Tibial nerve (tissue), 4 donors: ENCODE data around the gene CRTC3. TPM values are rescaled to one million over a fixed set of nuclear protein-coding genes. Genes with fewer than 3 reads are reported as not detected.

Source experiments
- DNase-seq, 2 donors: peaks; one replicate each; pipeline ENCODE4 v3.0.0-alpha.2; 2019; ENCODE audit warnings: low spot score in 2 of 2
- H3K27ac ChIP-seq, 4 donors: fragments of 200-600 bp; sonication (generic) in 3 of 4; one replicate each; pipeline ENCODE4 v1.5.1; 2017 to 2019; ENCODE audit warnings: mild to moderate bottlenecking in 1 of 4
- H3K27me3 ChIP-seq, 2 donors: fragments of 200-600 bp; sonication (generic) in 1 of 2; one replicate each; pipeline versions ENCODE4 v1.5.1 to v1.6.0; 2017 to 2019
- H3K36me3 ChIP-seq, 3 donors: fragments of 200-600 bp; sonication (generic); one replicate each; pipeline ENCODE4 v1.5.1; 2018 to 2019
- H3K4me1 ChIP-seq, 4 donors: fragments of 200-600 bp; sonication (generic) in 3 of 4; one replicate each; pipeline ENCODE4 v1.5.1; 2017 to 2019
- H3K4me3 ChIP-seq, 4 donors: fragments of 200-600 bp; sonication (generic) in 3 of 4; one replicate each; pipeline ENCODE4 v1.5.1; 2017 to 2019; ENCODE audit warnings: mild to moderate bottlenecking in 1 of 4, moderate library complexity in 1 of 4
- H3K9me3 ChIP-seq, 4 donors: fragments of 200-600 bp; sonication (generic) in 3 of 4; one replicate each; pipeline ENCODE4 v1.5.1; 2017 to 2019
- CTCF ChIP-seq, 5 experiments: fragments of 200-600 bp in 3 of 5; fragments of 450-650 bp in 2 of 5; sonication (generic) in 3 of 5; IDR thresholded peaks; one replicate each; pipeline ENCODE4 v1.5.1; 2016 to 2019; ENCODE audit warnings: antibody characterized with exemption in 5 of 5, mild to moderate bottlenecking in 3 of 5, moderate library complexity in 2 of 5
- EP300 ChIP-seq, 2 donors: sonication (generic); formaldehyde crosslinking; IDR thresholded peaks; one replicate each; pipeline ENCODE4 v1.6.1; 2017; ENCODE audit warnings: antibody characterized with exemption in 2 of 2, mild to moderate bottlenecking in 1 of 2
- POLR2A ChIP-seq, 2 donors: fragments of 450-650 bp; IDR thresholded peaks; one replicate each; pipeline ENCODE4 v1.6.1; 2017; ENCODE audit warnings: antibody characterized with exemption in 2 of 2, mild to moderate bottlenecking in 2 of 2, moderate library complexity in 2 of 2
- WGBS, 2 donors: methylation state at CpG; one replicate each; pipeline ENCODE4 v1.1.5; 2018; 5-methylcytosine and 5-hydroxymethylcytosine counted together
- total RNA-seq, 4 donors: library from RNA; depleted of rRNA; stranded (reverse); fragments of >200 nt; gene quantifications; one replicate each; pipeline ENCODE4 v1.1.0, GENCODE V29; 2016

CRTC3 gene
- total RNA-seq, 4 donors from 2014 or later, result 52.7 to 63.7 (median 60.6) TPM

GRCh38 chr15:90641581-90642463 lies 112.1 kb downstream of the CRTC3 start:
- Histone ChIP-seq H3K27ac (no peak overlapping the region), H3K27me3 (no peaks in the 10 kb centered on the region), H3K36me3 (peaks cover 10 to 69% (median 15%) of the 10 kb centered on the region in 3 donors), H3K4me1 (no peaks in the 10 kb centered on the region), H3K4me3 (no peak overlapping the region), H3K9me3 (peaks cover 0 to 6% (median 0%) of the 10 kb centered on the region in 4 donors)
- WGBS, 2 donors, result 82 to 89% methylated on average over 16 of the region's 16 CpGs
- DNase-seq, result no peak
- TF ChIP-seq CTCF (IDR thresholded peaks at IDR 0.05) (no peak), POLR2A (IDR thresholded peaks at IDR 0.05) (no peak), EP300 (IDR thresholded peaks at IDR 0.05) (no peak)

DNA sequence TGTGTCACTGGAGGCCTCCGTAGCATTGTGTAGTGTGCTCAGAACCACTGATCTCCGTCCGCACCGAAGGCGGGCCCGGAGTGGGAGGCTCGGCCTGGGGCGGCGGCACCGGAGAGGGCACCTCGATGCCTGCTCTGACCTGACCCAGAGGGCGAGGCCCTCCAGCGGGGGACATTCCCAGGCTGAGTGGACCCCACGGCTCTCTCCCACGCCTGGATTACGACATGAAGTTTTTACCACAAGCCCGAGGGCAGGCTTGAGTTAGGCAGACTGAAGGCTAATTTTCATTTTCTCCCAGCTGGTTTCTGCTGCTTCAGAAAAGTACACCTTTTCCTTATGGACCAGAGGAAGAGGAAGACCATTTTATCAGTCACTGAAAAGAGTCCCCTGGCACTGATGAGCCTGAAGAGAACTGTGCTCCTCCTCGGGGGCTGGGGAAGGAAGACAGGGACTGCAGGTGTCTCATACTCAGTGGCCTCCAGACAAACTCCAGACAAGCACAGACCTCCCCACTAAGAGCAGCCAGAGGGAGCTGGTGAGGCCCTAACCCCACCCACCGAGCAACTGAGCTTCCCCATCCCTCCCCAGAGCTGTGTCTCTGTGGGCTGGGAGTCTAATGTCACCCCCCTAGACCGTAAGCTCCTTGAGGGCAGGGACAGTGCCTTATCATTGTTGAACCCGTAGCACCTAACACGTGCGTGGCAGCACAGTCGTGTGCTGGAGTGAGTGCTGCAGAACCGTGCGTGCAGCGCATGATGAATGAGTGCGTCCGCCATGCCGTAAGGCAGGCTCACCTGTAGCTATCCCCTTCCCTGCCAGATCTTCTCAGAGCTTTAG lies 113.0 kb downstream of the CRTC3 start:
- H3K27me3 ChIP-seq, result no peaks in the 10 kb centered on the region
- WGBS, 2 donors, result 84 to 89% methylated on average over 27 to 30 of the region's 30 CpGs
- H3K4me3 ChIP-seq, result no peak overlapping the region
- peaks cover 0 to 6% (median 0%) of the 10 kb centered on the region in 4 donors for H3K9me3 ChIP-seq
- H3K27ac ChIP-seq, result no peak overlapping the region
- DNase-seq, result no peak
- peaks cover 10 to 67% (median 15%) of the 10 kb centered on the region in 3 donors for H3K36me3 ChIP-seq
- TF ChIP-seq EP300 (IDR thresholded peaks at IDR 0.05) (no peak), CTCF (IDR thresholded peaks at IDR 0.05) (no peak), POLR2A (IDR thresholded peaks at IDR 0.05) (no peak)
- peaks cover 0 to 3% (median under 1%) of the 10 kb centered on the region in 4 donors for H3K4me1 ChIP-seq

DNA sequence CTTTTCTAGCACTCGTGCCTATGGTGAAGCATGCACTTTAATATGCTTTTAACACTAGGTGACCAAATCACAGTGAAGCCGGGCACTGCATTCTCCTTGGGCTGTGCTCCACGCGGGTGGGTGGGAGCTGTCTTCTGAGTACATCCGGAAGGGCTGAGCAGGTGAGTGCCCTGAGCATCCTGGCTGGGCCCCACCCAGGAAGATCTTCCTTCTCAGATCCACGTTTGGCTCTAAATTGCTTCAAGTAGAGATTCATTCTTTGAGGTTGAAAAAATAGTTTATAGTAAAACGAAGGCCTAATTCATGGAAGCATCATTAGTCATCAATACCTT lies 113.5 kb downstream of the CRTC3 start:
- 89 to 100% methylated on average over 7 of the region's 7 CpGs for WGBS, 2 donors
- peaks cover 10 to 63% (median 15%) of the 10 kb centered on the region in 3 donors for H3K36me3 ChIP-seq
- H3K4me1 ChIP-seq, result peaks cover 0 to 8% (median 6%) of the 10 kb centered on the region in 4 donors
- DNase-seq, result no peak
- no peak overlapping the region for H3K4me3 ChIP-seq
- H3K27ac ChIP-seq, result no peak overlapping the region
- no peaks in the 10 kb centered on the region for H3K27me3 ChIP-seq
- no peak for TF ChIP-seq CTCF (IDR thresholded peaks at IDR 0.05)
- TF ChIP-seq POLR2A (IDR thresholded peaks at IDR 0.05), result no peak
- TF ChIP-seq EP300 (IDR thresholded peaks at IDR 0.05), result no peak
- peaks cover 0 to 6% (median 0%) of the 10 kb centered on the region in 4 donors for H3K9me3 ChIP-seq

- Histone ChIP-seq H3K4me1 (peaks cover 0 to 21% (median 16%) of the 10 kb centered on the region in 4 donors), H3K36me3 (peaks cover 10 to 51% (median 15%) of the 10 kb centered on the region in 3 donors), H3K27me3 (no peaks in the 10 kb centered on the region), H3K27ac (no peak overlapping the region), H3K9me3 (peaks cover 0 to 6% (median 0%) of the 10 kb centered on the region in 4 donors), H3K4me3 (no peak overlapping the region)
- DNase-seq, result no peak
- WGBS, 2 donors, result 86 to 88% methylated on average over 8 of the region's 8 CpGs
- TF ChIP-seq POLR2A (IDR thresholded peaks at IDR 0.05) (no peak), EP300 (IDR thresholded peaks at IDR 0.05) (no peak), CTCF (IDR thresholded peaks at IDR 0.05) (no peak)
Observed at GRCh38 chr15:90644526-90644925, 114.8 kb downstream of the CRTC3 start.
